PC-9 (cell line): ENCODE data around the gene LYRM7.

Experiments
- EZH2 ChIP-seq: fragments of 200-600 bp; sonication (generic); IDR thresholded peaks from 2 replicates; pipeline ENCODE4 v1.8.0; 2017; ENCODE audit warnings: antibody characterized with exemption, low read depth
- TF ChIP-seq, protein P1 (sequence below): fragments of 200-600 bp; sonication (generic); conservative IDR thresholded peaks from 2 replicates; pipeline ENCODE4 v1.6.1; 2017; ENCODE audit warnings: mixed run types, antibody characterized with exemption, mild to moderate bottlenecking, moderate library complexity

GRCh38 chr5:131206772-131207171, 36.0 kb downstream of the LYRM7 start:
- TF ChIP-seq, protein P1, sequence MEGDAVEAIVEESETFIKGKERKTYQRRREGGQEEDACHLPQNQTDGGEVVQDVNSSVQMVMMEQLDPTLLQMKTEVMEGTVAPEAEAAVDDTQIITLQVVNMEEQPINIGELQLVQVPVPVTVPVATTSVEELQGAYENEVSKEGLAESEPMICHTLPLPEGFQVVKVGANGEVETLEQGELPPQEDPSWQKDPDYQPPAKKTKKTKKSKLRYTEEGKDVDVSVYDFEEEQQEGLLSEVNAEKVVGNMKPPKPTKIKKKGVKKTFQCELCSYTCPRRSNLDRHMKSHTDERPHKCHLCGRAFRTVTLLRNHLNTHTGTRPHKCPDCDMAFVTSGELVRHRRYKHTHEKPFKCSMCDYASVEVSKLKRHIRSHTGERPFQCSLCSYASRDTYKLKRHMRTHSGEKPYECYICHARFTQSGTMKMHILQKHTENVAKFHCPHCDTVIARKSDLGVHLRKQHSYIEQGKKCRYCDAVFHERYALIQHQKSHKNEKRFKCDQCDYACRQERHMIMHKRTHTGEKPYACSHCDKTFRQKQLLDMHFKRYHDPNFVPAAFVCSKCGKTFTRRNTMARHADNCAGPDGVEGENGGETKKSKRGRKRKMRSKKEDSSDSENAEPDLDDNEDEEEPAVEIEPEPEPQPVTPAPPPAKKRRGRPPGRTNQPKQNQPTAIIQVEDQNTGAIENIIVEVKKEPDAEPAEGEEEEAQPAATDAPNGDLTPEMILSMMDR = no peak
- no peak for TF ChIP-seq EZH2
